Inflammatory macrophage (primary cell): Measurements from ENCODE around the gene ZNF566.
A peak's percentile ranks its signal among the peaks of the same experiment; 100 is the strongest.
"Not testable (repeated sequence)": the region's sequence is repeated elsewhere in the genome, so short reads cannot be mapped to it uniquely, and the experiment has no call there.

ENCODE experiments used
- DNase-seq, 2 donors: peaks; one replicate each; pipeline ENCODE4 v3.0.0-alpha.2; 2020 to 2022
- total RNA-seq, 18 experiments: gene quantifications; one replicate each; lab custom pipeline; 2026; ENCODE audit warnings: mixed read lengths in 6 of 18, inconsistent platforms in 2 of 18; lab: John Stamatoyannopoulos, UW

The ZNF566 gene
- 0.92 to 11.4 (median 6.0) reads per million in 18 experiments for total RNA-seq

DNA sequence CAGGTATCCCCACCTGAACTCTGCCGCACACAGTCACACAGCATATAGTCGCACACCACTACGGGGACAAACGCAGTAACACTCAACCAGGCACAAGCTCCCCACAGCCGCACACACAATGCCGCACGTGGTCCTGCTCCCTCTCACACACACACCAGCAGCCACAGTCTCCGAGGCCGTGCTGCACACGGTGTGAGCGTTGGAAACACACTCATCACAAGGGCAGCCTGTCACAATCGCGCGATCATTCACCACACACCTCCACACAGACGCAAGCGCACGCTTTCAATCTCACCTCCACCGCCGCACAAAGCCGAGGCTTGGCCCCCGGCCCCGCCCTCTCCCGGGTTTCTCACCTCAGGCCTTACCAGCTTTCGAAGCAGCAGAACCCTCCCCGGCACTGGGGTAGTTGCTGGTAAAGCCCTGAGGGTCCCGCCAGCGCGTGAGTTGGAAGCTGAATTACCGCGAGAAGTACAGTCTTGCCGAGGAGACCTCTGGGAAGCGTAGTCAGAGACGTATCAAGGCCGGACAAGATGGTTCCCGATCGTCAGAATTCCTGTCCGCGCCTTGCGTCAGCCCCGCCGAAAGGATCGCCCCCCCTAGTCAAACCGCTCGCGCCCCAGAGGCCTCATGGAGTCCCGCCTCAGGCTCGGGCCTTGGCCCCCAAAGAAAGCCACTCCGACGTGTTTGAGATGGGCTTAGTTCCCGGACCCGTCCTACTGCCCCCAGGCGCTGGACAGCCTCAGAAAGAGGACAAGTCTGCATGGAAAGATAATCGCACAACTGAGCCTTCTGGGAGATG is at the start of gene ZNF566:
Gene ZNF566, minus strand, starts transcription at position 444 of the 802 bp plus-strand sequence. CDS start 13,004 bp downstream, outside the sequence.
- DNase-seq = peak; percentile 93 to 94

DNA sequence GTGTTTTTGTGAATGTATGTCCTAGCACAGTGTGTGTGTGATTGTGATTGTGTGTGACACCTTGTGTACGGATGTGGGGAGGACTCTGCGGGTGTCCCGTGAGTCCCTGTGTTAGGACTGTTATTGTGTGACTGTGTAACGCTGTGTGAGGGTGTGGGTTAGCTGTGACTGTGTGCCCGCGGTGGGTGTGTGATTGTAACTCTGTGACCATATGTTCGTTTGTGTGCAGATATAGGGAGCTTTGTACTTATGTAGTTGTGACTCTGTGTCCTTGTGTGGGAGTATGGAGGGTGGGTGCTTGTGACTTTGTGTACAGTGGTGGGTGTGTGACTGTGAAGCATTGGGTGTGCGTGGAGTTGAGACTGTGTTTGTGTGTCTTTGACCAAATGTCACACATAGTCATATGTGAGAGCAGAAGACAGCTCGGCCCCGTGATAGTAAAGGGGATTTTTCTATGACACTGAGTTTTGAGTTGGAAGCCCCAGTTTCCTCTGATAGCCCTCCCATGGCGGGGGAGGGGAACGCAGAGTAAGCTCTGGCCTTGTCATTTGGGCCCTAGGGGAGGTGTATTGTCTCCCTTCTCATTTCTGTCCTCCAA is 39.7 kb upstream of the ZNF566 start:
- no peak for DNase-seq

DNA sequence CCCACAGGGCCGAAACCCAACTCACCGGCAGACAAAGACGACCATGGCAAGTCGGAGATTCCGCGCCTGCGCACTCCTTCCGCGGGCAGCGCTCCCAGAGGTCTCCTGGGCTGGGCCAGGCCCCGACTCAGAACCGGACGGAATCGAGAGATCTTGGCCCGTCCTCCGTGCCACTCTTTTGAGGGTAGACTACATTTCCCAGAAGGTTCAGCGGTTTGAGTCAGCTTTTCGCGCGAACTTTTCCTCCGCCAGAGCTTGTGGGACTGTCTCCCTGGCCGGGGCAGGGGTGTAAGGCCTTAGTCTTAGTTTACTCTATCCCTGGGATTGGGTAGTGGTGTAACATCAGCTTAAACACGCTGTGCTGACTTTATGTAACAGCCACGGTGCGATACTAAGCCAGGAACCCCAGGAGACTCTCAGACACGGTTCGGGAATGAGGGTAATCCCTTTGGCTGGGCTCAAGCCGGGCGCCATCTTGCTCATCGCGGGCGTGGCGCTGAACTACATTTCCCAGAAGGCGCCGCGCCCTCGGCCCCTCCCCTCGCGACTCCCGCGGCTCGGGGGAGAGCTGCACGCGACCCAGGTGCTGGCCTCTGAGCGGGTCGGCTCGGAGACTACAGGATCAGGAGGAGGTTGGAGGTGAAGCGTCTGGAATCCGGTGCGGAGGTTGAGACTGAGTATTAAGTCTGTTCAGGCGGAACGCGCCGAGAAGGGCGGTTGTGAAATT is 39.0 kb upstream of the ZNF566 start, which contains the start of gene ZNF260:
Gene ZNF260, minus strand, starts transcription at position 78 of the 727 bp plus-strand sequence. CDS start 13,033 bp downstream, outside the sequence.
- DNase-seq = peak; percentile 96 to 97

DNA sequence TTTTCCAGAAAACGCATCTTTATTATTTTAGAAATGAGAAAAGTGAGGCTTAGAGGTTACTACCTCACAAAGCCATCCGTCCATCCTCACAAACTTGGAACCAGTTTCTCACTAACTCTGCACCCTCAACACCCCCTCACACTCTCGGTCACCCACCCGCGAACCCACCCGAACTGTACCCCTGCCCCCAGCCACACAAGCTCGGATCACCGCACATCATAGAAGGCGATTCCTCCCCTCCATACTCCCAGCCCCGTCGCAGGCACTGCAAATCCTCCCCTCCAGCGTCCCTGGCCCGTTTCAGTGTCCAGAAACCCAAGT is 38.5 kb upstream of the ZNF566 start:
- no peak for DNase-seq

DNA sequence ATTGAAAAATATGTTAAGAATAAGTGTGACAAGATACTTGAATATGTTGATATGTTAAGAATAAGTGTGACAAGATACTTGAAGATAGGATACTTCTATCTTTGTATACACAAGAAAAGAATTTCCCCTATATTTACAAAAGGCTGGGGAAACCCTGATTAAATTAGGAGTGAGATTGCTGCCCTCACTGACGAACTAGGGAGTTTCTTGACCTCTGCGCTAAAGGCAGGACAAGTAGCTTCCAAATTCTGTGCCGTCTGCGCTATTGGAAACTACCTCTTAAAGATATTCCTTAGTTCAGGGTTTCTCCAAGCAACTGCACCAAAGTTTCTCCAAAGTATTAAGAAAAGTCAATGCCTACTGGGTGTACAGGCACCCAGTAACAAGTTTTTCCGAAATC is 38.0 kb upstream of the ZNF566 start:
- no peak for DNase-seq

DNA sequence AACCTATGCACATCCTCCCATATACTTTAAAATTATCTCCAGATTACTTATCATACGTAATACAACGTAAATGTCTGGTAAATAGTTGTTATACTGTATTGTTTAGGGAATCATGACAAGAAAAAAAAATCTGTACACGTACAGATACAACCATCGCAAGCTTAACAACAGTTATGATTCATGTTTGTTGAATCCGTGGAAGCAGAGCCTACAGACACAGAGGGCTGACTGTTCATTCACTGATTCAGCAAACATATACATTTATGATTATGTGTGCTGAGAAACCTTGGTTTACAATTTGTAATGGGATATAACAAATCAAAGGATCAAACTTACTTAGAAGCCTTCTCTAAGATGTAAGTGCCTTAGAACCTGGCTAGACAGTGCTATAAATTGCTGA is 37.2 kb upstream of the ZNF566 start:
- no peak for DNase-seq

DNA sequence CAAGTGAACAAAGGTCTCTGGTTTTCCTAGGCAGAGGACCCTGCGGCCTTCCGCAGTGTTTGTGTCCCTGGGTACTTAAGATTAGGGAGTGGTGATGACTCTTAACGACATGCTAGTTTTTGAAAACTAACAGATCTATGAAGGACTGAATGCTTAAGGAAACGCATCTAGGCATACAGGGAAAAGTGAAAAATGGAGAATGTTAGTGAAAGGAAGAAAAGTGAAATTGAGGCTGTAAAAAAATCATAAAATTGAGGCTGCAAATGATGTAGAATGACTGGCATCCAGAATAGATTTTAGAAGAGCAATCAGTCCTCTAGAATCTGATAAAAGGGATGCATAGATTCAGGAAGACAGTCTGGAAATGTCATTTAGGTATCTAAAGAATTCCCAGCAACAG is 35.3 kb upstream of the ZNF566 start:
- DNase-seq = no peak

DNA sequence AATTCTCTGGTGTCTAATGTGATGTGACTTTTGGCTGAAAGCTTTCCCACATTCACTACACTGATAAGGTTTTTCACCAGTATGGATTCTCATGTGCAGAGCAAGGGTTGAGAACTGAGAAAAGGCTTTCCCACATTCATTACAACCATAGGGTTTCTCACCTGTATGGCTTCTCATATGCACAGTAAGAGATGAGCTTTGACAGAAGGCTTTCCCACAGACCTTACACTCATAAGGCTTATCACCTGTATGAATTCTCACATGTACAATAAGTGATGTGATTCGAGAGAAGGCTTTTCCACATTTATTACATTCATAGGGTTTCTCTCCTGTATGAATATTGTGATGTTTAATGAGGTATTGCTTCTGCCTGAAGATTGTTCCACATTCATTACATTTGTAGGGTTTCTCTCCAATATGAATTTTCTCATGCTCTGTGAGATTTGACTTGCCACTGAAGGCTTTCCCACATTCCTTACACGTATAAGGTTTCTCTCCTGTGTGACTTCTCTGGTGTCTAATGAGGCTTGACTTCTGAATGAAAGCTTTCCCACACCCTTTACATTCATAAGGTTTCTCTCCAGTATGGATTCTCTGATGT is 24.8 kb upstream of the ZNF566 start:
- DNase-seq = no peak

DNA sequence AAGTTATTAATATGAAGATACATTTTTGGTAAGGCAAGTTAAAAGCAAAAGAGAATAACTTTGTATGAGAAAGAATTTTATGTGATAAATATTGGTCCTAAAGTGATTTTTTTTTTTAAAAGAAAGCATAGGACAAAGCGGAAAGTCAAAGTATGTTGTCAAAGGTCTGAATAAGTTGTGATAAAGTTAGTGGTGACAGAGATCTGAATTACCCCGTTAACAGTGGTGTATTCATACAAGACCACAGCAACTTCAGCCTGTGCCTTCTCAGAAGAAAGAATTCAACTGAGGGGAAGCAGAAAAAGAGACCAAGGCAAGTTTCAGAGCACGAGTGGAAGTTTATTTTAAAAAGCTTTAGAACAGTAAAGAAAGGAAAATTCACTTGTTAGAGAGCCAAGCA is 19.0 kb upstream of the ZNF566 start:
- DNase-seq = no peak

DNA sequence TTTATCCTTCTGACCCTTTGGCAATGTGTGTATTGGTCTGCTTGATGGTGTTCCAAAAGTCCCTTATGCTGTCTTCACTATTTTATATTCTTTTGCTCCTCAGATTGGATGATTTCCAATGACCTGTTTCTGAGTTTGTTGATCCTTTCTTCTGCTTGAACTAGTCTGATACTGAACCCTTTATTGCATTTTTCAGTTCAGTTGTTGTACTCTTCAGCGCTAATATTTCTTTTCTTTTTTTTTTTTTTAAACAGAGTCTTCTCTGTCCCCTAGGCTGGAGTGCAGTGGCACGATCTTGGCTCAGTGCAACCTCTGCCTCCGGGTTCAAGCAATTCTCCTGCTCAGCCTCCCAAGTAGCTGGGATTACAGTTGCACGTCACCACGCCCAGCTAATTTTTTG is 12.6 kb upstream of the ZNF566 start:
- no peak for DNase-seq

DNA sequence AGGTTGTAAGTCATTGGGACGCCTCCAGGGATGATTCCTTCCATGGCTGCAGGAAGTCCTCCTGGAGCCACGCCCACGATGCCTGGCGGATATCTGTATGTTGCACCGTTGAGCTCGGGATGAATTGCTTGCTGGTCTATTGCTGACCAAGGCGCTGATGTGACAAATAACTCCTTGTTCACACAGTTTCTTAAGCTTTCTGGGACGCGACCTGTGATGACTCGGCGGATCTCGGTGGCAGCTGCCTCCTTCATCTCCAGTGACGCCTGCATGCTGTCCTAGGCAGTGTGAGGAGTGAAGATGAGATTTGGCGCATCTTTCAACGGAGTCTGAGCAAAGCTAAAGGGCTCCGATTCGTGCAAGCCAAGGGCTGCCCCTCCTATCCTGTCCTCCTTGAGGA is 7.6 kb upstream of the ZNF566 start:
- DNase-seq = no peak

DNA sequence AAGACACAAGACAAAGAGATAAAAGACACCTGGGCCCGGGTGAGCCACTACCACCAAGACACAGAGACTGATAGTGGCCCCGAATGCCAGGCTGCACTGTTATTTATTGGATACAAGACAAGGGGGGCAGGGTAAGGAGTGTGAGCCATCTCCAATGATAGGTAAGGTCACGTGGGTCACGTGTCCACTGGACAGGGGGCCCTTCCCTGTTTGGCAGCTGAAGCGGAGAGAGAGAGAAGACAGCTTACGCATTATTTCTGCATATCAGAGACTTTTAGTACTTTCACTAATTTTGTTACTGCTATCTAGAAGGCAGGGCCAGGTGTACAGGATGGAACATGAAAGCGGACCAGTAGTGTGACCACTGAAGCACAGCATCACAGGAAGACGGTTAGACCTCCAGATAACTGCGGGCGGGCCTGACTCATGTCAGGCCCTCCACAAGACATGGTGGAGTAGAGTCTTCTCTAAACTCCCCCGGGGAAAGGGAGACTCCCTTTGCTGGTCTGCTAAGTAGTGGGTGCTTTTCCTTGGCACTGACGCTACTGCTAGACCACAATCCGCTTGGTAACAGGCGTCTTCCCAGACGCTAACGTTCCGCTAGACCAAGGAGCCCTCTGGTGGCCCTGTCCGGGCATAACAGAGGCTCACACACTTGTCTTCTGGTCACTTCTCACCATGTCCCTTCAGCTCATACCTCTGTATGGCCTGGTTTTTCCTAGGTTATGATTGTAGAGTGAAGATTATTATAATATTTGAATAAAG is 3.5 kb upstream of the ZNF566 start:
- peak; percentile 38 to 51 for DNase-seq

DNA sequence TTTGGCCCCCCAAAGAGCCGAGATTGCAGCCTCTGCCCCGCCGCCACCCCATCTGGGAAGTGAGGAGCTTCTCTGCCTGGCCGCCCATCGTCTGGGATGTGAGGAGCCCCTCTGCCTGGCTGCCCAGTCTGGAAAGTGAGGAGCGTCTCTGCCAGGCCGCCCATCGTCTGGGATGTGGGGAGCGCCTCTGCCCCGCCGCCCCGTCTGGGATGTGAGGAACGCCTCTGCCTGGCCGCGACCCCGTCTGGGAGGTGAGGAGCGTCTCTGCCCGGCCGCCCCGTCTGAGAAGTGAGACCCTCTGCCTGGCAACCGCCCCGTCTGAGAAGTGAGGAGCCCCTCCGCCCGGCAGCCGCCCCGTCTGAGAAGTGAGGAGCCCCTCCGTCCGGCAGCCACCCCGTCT is 1.5 kb upstream of the ZNF566 start:
- DNase-seq = not testable (repeated sequence)

DNA sequence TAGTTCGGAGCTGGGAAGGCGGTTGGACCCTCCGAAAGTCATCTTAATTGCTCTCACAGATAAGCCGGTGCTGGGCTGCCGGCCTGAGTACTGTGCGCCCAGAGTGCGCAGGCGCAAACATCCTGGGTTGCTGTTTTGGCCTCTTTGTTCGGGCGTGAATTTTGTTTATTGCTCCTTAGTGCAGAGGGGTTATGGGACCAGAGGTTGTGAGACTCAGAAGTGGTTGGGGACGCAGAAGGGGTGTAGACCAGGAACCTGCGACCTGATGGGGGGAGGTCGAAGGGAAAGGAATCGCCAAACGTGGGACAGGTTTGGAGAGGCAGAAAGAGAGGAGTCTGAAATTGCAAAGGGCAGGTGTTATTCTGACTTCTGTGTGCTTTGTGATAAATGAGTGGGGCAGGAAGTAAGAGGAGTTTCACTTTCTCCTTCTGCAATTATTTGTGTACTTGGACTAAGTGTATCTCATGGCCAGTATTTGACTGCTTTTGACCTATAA is 607 bp upstream of the ZNF566 start:
- peak; percentile 81 to 84 for DNase-seq

DNA sequence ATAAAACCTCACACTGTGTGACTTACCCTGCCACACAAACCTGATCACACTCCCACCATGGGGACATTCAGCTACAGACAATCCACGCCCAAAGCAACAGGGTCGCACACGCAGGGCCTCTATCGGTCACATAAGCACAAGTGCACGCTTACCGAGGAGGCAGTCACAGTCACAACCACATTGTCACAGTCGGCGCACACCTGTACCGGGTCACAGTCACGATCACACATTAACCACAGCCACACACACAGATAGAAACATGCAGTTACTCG is 579 bp downstream of the ZNF566 start:
- peak in 1 of 2 donors; percentile 7 for DNase-seq

DNA sequence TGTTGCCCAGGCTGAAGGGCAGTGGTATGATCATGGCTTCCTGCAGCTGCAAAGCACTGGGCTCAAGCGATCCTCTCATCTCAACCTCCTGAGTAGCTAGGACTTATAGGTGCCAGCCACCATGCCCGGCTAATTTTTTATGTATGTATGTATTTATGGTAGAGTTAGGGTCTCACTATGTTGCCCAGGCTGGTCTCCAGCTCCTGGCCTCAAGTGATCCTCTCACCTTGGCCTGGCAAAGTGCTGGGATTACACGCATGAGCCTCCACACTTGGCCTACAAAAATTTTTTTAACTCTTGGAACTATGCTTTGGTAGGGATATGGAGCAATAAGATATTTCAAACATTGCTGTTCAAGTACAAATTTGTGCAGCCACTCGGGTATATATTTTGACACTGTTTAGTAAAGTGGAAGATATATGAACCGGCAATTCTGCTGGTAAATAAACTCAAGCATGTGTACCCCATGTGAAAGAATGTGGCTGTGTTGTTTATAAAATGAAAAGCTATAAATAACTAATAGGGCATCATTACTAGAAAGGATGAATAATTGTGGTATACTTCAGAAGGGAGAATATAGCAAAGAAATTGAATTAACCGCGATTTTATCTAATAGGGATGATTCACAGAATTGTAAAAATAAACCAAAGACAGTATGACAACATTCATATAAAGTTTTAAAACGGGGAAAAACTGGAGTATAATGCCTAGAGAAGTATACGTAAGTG is 1.1 kb downstream of the ZNF566 start:
- DNase-seq = no peak

DNA sequence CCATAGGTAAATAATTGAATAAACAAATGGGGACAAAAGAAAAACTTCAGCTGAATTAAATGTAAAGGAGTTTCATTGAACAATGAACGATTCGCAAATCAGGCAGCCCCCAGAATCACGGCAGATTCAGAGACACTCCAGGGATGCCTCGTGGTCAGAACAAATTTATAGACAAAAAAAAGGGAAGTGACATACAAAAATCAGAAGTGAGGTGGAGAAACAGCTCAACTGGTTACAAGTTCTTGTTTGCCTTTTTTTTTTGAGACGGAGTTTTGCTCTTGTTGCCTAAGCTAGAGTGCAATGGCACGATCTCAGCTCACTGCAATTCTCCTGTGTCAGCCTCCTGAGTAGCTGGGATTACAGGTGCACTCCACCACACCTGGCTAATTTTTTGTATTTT is 5.7 kb downstream of the ZNF566 start:
- DNase-seq = no peak

DNA sequence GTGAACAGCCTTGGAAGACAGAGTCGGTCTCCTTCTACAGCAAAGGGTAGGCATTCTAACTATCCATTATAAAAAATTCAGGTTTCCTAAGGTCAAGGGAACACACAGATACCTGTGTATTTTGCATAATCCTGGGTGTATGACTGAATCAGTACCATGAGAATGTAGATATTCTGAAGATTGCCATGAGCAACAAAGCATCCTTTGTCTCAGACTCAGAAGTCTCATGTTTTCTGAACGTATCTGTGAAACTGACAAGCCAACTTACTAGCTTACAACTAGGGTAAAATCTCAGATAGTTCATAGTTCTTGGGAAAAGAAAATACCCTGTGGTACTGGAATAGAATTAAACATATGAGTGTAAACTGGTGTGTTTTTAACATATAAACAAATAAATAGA is 6.5 kb downstream of the ZNF566 start:
- no peak for DNase-seq

DNA sequence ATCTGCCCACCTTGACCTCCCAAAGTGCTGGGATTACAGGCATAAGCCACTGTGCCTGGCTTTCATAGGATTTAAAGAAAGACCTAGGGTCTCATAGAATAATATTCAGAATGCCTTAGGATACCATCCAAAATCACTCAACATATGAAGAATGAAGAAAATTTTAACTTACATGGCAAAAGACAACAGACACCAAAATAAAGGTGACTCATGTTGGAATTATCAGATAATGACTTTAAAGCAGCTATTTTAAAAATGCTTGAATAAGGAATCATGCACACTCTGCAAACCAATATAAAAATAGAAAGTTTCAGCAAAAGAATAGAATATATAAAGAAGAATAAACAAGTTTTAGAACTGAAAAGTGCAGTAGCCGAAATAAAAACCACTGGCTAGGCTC is 29.3 kb downstream of the ZNF566 start:
- no peak for DNase-seq

DNA sequence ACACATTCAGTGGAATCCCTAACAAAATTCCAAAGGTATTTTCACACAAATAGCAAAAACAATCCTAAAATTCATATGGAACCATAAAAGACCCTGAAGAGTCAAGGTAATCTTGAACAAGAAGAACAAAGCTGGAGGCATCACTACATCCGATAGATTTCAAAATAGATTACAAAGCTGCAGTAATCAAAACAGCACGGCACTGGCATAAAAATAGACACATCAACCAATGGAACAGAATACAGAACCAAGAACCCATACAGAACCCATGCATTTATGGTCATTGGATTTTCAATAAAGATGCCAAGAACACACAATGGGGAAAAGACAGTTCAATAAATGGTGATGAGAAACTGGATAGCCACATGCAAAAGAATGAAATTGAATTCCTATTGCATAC is 32.5 kb downstream of the ZNF566 start:
- no peak for DNase-seq

DNA sequence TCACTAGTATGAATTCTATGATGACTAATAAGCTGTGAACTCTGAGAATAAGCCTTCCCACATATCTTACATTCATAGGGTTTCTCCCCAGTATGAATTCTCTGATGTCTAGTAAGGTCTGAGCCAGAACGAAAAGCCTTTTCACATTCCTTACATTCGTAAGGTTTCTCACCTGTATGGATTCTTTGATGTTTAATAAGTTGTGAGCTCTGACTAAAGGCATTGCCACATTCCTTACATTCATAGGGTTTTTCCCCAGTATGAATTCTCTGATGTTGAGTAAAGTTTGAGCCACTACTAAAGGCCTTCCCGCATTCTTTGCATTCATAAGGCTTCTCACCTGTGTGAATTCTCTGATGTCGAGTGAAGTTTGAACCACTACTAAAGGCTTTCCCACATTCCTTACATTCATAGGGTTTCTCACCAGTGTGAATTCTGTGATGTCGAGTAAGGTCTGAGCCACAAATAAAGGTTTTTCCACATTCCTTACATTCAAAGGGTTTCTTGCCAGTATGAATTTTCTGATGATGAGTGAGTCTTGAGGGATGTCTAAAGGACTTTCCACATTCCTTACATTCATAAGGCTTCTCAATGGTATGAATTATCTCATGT is 40.2 kb downstream of the ZNF566 start:
- DNase-seq = no peak
